A549 (cell line): ENCODE results near the gene FAM9C. TPM values are rescaled to one million over a fixed set of nuclear protein-coding genes. Genes with fewer than 3 reads are reported as not detected.

Experiments used
- ATAC-seq, 2 experiments: fragments of 200-7000 bp in 1 of 2; fragments of >200 bp in 1 of 2; cut with Nextera tagmentation in 1 of 2; cut with Tn5 transposase in 1 of 2; 3 replicates each; pipeline versions ENCODE4 v1.8.0 to v1.9.1; 2018 to 2020; ENCODE audit warnings: mild to moderate bottlenecking in 1 of 2, moderate library complexity in 1 of 2
- CTCF ChIA-PET: fragments of 300-600 bp; sonication (Branson Sonifier 250); formaldehyde crosslinking; extraction: SDS; loops from one replicate; lab custom pipeline; 2021; ENCODE audit warnings: antibody characterized with exemption, inconsistent platforms; lab: Yijun Ruan, JAX
- POLR2A ChIA-PET: fragments of 350-600 bp; formaldehyde crosslinking; extraction: SDS; loops from one replicate; lab custom pipeline; 2021; ENCODE audit warnings: antibody characterized with exemption, inconsistent platforms; lab: Yijun Ruan, JAX
- DNase-seq, 2 experiments: peaks; one replicate each; pipeline versions ENCODE4 v3.0.0 to v3.0.0-alpha.2; 2011 to 2016; ENCODE audit warnings: low read depth in 1 of 2, low spot score in 1 of 2
- FAIRE-seq: peaks from 2 replicates; lab custom pipeline; 2011; peaks lifted over from hg19 to GRCh38; lab: Jason Lieb, UNC
- H3K27ac ChIP-seq, 2 experiments: fragments of >200 bp; sonication (Bioruptor Twin); formaldehyde crosslinking; 3 replicates each; pipeline ENCODE4 v1.5.1; 2016 to 2017
- H3K4me1 ChIP-seq: fragments of >200 bp; sonication (Bioruptor Twin); formaldehyde crosslinking; 3 replicates; pipeline ENCODE4 v1.6.1; 2016
- H3K4me2 ChIP-seq: fragments of >200 bp; sonication (Bioruptor Twin); formaldehyde crosslinking; 3 replicates; pipeline ENCODE4 v1.6.1; 2016
- H3K4me3 ChIP-seq: fragments of >200 bp; sonication (Bioruptor Twin); formaldehyde crosslinking; 3 replicates; pipeline ENCODE4 v1.5.1; 2016
- H3K9me3 ChIP-seq: fragments of >200 bp; sonication (Bioruptor Twin); formaldehyde crosslinking; 3 replicates; pipeline ENCODE4 v1.6.1; 2016
- CBX2 ChIP-seq: fragments of 200-600 bp; sonication (generic); IDR thresholded peaks from 2 replicates; pipeline ENCODE4 v1.6.1; 2016; ENCODE audit warnings: low read depth, mild to moderate bottlenecking, borderline replicate concordance
- CEBPB ChIP-seq, 2 experiments: fragments of >200 bp in 1 of 2; sonication (Bioruptor Twin) in 1 of 2; formaldehyde crosslinking in 1 of 2; IDR thresholded peaks; 2 replicates each; pipeline ENCODE4 v1.6.1; 2012 to 2016
- CHD4 ChIP-seq: fragments of 200-600 bp; sonication (generic); IDR thresholded peaks from 2 replicates; pipeline ENCODE4 v1.6.1; 2016; ENCODE audit warnings: antibody characterized with exemption, mild to moderate bottlenecking, borderline replicate concordance
- EHF ChIP-seq: fragments of 250-450 bp; sonication (Bioruptor Pico); IDR thresholded peaks from 2 replicates; pipeline ENCODE4 v1.5.0; 2020; ENCODE audit warnings: mild to moderate bottlenecking
- EP300 ChIP-seq, 2 experiments: fragments of >200 bp; sonication (Bioruptor Twin); formaldehyde crosslinking; IDR thresholded peaks; 2 replicates in 1 of 2; 3 replicates in 1 of 2; pipeline ENCODE4 v1.6.1; 2016 to 2017
- ESRRA ChIP-seq: fragments of 150-350 bp; IDR thresholded peaks from 2 replicates; pipeline ENCODE4 v1.6.1; 2014; ENCODE audit warnings: mild to moderate bottlenecking, low read length, borderline replicate concordance
- FOSB ChIP-seq: fragments of 250-450 bp; sonication (Bioruptor Pico); IDR thresholded peaks from 2 replicates; pipeline ENCODE4 v1.5.0; 2020; ENCODE audit warnings: mild to moderate bottlenecking, moderate library complexity
- FOSL2 ChIP-seq, 2 experiments: fragments of 450-650 bp in 1 of 2; fragments of >200 bp in 1 of 2; sonication (Bioruptor Twin) in 1 of 2; formaldehyde crosslinking; IDR thresholded peaks; 2 replicates each; pipeline versions ENCODE4 v1.5.0 to v1.6.1; 2016 to 2020; ENCODE audit warnings: mild to moderate bottlenecking in 1 of 2, moderate library complexity in 1 of 2
- FOXS1 ChIP-seq: fragments of 250-450 bp; sonication (Bioruptor Pico); IDR thresholded peaks from 2 replicates; pipeline ENCODE4 v1.5.0; 2020; ENCODE audit warnings: mild to moderate bottlenecking, moderate library complexity
- GATA3 ChIP-seq: IDR thresholded peaks from 2 replicates; pipeline ENCODE4 v1.6.1; 2012; ENCODE audit warnings: borderline replicate concordance
- HDAC2 ChIP-seq: fragments of 200-600 bp; sonication (generic); IDR thresholded peaks from 2 replicates; pipeline ENCODE4 v1.6.1; 2016
- HEYL ChIP-seq: fragments of 250-450 bp; sonication (Bioruptor Pico); IDR thresholded peaks from 2 replicates; pipeline ENCODE4 v1.8.0; 2021; ENCODE audit warnings: mild to moderate bottlenecking, moderate library complexity
- HOXB5 ChIP-seq: fragments of 250-450 bp; sonication (Bioruptor Pico); IDR thresholded peaks from 2 replicates; pipeline ENCODE4 v1.5.0; 2020; ENCODE audit warnings: mild to moderate bottlenecking, moderate library complexity
- JUNB ChIP-seq: fragments of >200 bp; sonication (Bioruptor Twin); formaldehyde crosslinking; IDR thresholded peaks from 2 replicates; pipeline ENCODE4 v1.6.1; 2016
- KDM5A ChIP-seq: fragments of 200-600 bp; sonication (generic); IDR thresholded peaks from 2 replicates; pipeline ENCODE4 v1.6.1; 2016; ENCODE audit warnings: antibody characterized with exemption, mild to moderate bottlenecking
- PHF8 ChIP-seq: fragments of 200-600 bp; sonication (generic); IDR thresholded peaks from 2 replicates; pipeline ENCODE4 v1.6.1; 2016; ENCODE audit warnings: low read depth, mild to moderate bottlenecking, antibody characterized with exemption, moderate library complexity, borderline replicate concordance
- RCOR1 ChIP-seq: fragments of 150-350 bp; IDR thresholded peaks from 2 replicates; pipeline ENCODE4 v1.6.1; 2014; ENCODE audit warnings: antibody characterized with exemption, low read length, low read depth
- SMC3 ChIP-seq: fragments of >200 bp; sonication (Bioruptor Twin); formaldehyde crosslinking; IDR thresholded peaks from 3 replicates; pipeline ENCODE4 v1.6.1; 2018; ENCODE audit warnings: inconsistent platforms
- SREBF2 ChIP-seq: fragments of 450-650 bp; IDR thresholded peaks from 2 replicates; pipeline ENCODE4 v1.6.1; 2014; ENCODE audit warnings: mild to moderate bottlenecking, moderate library complexity
- TFCP2L1 ChIP-seq: fragments of 250-450 bp; sonication (Bioruptor Pico); IDR thresholded peaks from 2 replicates; pipeline ENCODE4 v1.5.0; 2021; ENCODE audit warnings: mild to moderate bottlenecking
- ZC3H11A ChIP-seq: fragments of 450-650 bp; IDR thresholded peaks from 2 replicates; pipeline ENCODE4 v1.6.1; 2014; ENCODE audit warnings: antibody characterized with exemption, mild to moderate bottlenecking
- WGBS: methylation state at CpG from one replicate; pipeline ENCODE4 v1.1.6; 2017; ENCODE audit errors: missing lambda C conversion rate; 5-methylcytosine and 5-hydroxymethylcytosine counted together
- polyA plus RNA-seq, 4 experiments: library from polyadenylated mRNA; depleted of rRNA in 3 of 4; stranded (reverse); fragments of >200 nt; fragmentation: RNase III in 1 of 4; extraction: RNeasy Plus Mini Kit Qiagen cat#74134 plus additional on column Dnase treatment in 1 of 4; gene quantifications; 2 replicates in 3 of 4; 3 replicates in 1 of 4; pipeline ENCODE4 v1.2.3, GENCODE V29; 2011 to 2017
- TF ChIP-seq, protein P1 (sequence below): fragments of 200-600 bp; sonication (generic); IDR thresholded peaks from 2 replicates; pipeline ENCODE4 v1.6.1; 2016; ENCODE audit warnings: antibody characterized with exemption, mild to moderate bottlenecking, moderate library complexity
- TF ChIP-seq, protein P2 (sequence below): fragments of >200 bp; sonication (Bioruptor Twin); formaldehyde crosslinking; IDR thresholded peaks from 2 replicates; pipeline ENCODE4 v1.6.1; 2016

Gene FAM9C
- polyA plus RNA-seq, 2 of the 4 experiments (the other 2 are of a cell fraction), result 0.03 TPM; not detected in 1

DNA sequence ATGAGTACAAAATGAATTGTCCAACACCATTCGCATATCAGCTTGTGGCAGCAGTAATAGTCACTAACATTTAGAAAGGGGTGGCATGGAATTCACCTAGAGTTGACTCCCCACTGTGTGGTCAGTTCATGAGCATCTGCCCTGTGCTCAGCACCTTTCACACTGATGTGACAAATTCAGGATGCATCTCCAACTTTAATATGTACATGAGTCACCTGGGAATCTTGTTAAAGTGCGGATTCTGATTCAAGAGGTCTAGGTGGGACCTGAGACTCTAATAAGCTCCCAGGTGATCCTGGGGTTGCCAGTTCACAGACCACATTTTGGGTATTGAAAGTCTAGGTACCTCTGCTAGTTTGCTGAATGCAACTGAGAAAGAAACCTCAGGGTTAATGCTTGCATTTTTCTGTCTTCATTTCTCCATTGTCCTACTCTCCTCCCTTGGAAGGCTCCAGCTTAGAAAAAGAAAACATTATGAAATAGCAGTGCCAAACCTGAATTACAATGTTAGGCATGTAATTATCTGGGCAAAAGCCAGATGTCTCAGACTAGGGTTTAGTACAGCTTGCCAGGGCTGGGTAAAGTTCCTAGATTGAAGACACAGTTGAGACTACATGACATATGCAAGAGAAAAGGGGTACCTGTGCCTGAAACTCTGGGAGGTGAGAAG is 36.8 kb downstream of the FAM9C start:
- WGBS, result 56% methylated on average over 2 of the region's 2 CpGs
- ATAC-seq (peak; percentile 54 to 55; a peak in 5 of 6 replicates), FAIRE-seq (peak; percentile 61), DNase-seq (no peak)
- CTCF ChIA-PET, result interaction anchor here (1.6 kb wide), 1 partner anchor 9 kb away, joined by 5 read pairs; no protein-coding TSS in a partner anchor
- peaks cover 59% of the 10 kb centered on the region for H3K4me1 ChIP-seq
- peak overlapping the region; percentile 61 to 86 for H3K27ac ChIP-seq
- TF ChIP-seq, protein P1, sequence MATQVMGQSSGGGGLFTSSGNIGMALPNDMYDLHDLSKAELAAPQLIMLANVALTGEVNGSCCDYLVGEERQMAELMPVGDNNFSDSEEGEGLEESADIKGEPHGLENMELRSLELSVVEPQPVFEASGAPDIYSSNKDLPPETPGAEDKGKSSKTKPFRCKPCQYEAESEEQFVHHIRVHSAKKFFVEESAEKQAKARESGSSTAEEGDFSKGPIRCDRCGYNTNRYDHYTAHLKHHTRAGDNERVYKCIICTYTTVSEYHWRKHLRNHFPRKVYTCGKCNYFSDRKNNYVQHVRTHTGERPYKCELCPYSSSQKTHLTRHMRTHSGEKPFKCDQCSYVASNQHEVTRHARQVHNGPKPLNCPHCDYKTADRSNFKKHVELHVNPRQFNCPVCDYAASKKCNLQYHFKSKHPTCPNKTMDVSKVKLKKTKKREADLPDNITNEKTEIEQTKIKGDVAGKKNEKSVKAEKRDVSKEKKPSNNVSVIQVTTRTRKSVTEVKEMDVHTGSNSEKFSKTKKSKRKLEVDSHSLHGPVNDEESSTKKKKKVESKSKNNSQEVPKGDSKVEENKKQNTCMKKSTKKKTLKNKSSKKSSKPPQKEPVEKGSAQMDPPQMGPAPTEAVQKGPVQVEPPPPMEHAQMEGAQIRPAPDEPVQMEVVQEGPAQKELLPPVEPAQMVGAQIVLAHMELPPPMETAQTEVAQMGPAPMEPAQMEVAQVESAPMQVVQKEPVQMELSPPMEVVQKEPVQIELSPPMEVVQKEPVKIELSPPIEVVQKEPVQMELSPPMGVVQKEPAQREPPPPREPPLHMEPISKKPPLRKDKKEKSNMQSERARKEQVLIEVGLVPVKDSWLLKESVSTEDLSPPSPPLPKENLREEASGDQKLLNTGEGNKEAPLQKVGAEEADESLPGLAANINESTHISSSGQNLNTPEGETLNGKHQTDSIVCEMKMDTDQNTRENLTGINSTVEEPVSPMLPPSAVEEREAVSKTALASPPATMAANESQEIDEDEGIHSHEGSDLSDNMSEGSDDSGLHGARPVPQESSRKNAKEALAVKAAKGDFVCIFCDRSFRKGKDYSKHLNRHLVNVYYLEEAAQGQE, result no peak
- TF ChIP-seq CEBPB (IDR thresholded peaks at IDR 0.05), result 0 out of 4 replicates have a peak, but pooled peaks of 1 of the 2 experiments have one; percentile 24
- no peak for TF ChIP-seq GATA3
- no peak for TF ChIP-seq RCOR1
- no peak for TF ChIP-seq FOSL2 (IDR thresholded peaks at IDR 0.05)
- 0 out of 2 replicates have a peak, but pooled peaks have one; percentile 3 for TF ChIP-seq FOSL2 (CRISPR knock-in tag; IDR thresholded peaks at IDR 0.05)
- TF ChIP-seq EP300 (IDR thresholded peaks at IDR 0.05), result no peak
- TF ChIP-seq, all 56 proteins: peak for 2
- Histone ChIP-seq H3K4me3 (no peak overlapping the region), H3K4me2 (peak overlapping the region; percentile 61), H3K9me3 (no peaks in the 10 kb centered on the region)
- POLR2A ChIA-PET, result no interaction called here

DNA sequence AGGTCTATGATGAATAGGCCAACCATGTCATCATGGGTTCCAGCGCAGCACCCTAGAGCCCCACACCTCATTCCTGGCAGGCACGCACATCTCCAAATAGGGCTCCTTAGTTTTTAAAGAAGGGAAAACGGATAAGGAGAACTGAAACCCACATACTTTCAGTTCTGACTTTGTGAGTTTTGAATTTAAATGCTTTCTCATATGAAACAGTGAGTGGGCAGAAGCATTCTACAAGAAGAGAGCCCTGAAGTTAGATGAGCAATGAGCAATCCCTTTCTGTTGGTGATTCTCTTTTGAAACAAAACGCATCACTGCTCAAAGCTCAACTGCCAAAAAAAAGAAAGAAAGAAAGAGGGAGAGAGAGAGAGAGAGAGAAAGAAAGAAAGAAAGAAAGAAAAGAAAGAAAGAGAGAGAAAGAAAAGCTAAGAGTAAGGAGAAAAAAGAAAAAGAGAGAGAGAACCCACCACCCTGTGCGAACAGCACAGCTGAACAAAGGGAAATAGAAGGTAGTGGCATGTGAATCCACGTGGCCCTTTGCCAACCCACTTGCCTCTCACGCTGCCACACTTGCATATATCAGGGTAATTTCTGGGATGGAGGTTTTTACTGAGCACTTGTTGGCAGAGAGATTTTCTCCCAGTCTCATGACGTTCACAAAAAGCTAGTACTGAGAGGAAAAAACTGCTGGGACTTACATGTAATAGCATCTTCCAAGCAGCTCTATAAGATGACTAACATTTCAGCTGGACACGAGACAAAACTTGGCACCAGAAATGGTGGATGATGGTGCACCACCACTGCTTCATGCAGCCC is 38.6 kb downstream of the FAM9C start:
- no peak for DNase-seq
- no peak for TF ChIP-seq HOXB5 (CRISPR knock-in tag)
- TF ChIP-seq HEYL (CRISPR knock-in tag), result no peak
- TF ChIP-seq CBX2, result no peak
- no peak for TF ChIP-seq CHD4
- no peak for TF ChIP-seq ESRRA
- TF ChIP-seq HDAC2, result no peak
- TF ChIP-seq ZC3H11A, result no peak
- no peak for TF ChIP-seq SREBF2
- no peak for TF ChIP-seq FOSB (CRISPR knock-in tag)
- no peak for TF ChIP-seq FOXS1 (CRISPR knock-in tag)
- TF ChIP-seq TFCP2L1, result no peak
- no peak for TF ChIP-seq KDM5A
- no peak for TF ChIP-seq SMC3
- no peak for TF ChIP-seq JUNB
- TF ChIP-seq CEBPB (IDR thresholded peaks at IDR 0.05), result no peak
- no peak for TF ChIP-seq EHF
- TF ChIP-seq PHF8, result no peak
- TF ChIP-seq, protein P2, sequence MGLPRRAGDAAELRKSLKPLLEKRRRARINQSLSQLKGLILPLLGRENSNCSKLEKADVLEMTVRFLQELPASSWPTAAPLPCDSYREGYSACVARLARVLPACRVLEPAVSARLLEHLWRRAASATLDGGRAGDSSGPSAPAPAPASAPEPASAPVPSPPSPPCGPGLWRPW, result no peak
- no peak for ATAC-seq
- Histone ChIP-seq H3K9me3 (no peaks in the 10 kb centered on the region), H3K27ac (peak overlapping the region; percentile 46 to 86; a peak in 5 of 6 replicates), H3K4me2 (0 out of 3 replicates have a peak overlapping the region, but pooled peaks have one; percentile 10), H3K4me3 (no peak overlapping the region), H3K4me1 (peaks cover 77% of the 10 kb centered on the region)
- 74% methylated on average over 9 of the region's 9 CpGs for WGBS
- ChIA-PET POLR2A (no interaction called here), CTCF (interaction anchor here (0.5 kb wide), 1 partner anchor 107 kb away, joined by 3 read pairs; no protein-coding TSS in a partner anchor)
- no peak for FAIRE-seq
